H1 (cell line): Measurements from ENCODE around the gene RNF41. TPM values are rescaled to one million over a fixed set of nuclear protein-coding genes. Genes with fewer than 3 reads are reported as not detected.

Experiments used
- CTCF ChIA-PET: fragments of 300-600 bp; sonication (Branson Sonifier 250); formaldehyde crosslinking; loops from one replicate; lab custom pipeline; 2021; ENCODE audit not compliant: partially characterized antibody; lab: Charles Lee
- POLR2A ChIA-PET: fragments of 300-600 bp; sonication (Branson Sonifier 250); formaldehyde crosslinking; loops from one replicate; lab custom pipeline; 2021; ENCODE audit warnings: inconsistent platforms; ENCODE audit not compliant: partially characterized antibody; lab: Charles Lee
- DNase-seq, 2 experiments: peaks; one replicate each; pipeline versions ENCODE4 v3.0.0 to v3.0.0-alpha.2; 2010 to 2022; ENCODE audit warnings: low spot score in 2 of 2, low read depth in 1 of 2, mixed read lengths in 1 of 2
- FAIRE-seq: peaks from 2 replicates; lab custom pipeline; 2011; peaks lifted over from hg19 to GRCh38; lab: Jason Lieb, UNC
- H2AFZ ChIP-seq: 2 replicates; pipeline ENCODE4 v1.8.1; 2012; ENCODE audit warnings: low read length, inconsistent platforms
- H2AK5ac ChIP-seq: 2 replicates; pipeline ENCODE4 v1.6.1; 2013; ENCODE audit warnings: low read depth, low read length
- H2BK120ac ChIP-seq: replicated peaks from 2 replicates; pipeline ENCODE3; 2013; ENCODE audit warnings: low read depth, low read length, inconsistent platforms
- H2BK12ac ChIP-seq: 2 replicates; pipeline ENCODE4 v1.6.1; 2013; ENCODE audit warnings: low read depth, low read length
- H2BK15ac ChIP-seq: 2 replicates; pipeline ENCODE4 v1.6.1; 2013; ENCODE audit warnings: low read length
- H2BK20ac ChIP-seq: 2 replicates; pipeline ENCODE4 v1.6.1; 2013; ENCODE audit warnings: low read length
- H2BK5ac ChIP-seq: 2 replicates; pipeline ENCODE4 v1.6.1; 2013; ENCODE audit warnings: low read depth, low read length
- H3K14ac ChIP-seq: 2 replicates; pipeline ENCODE4 v1.6.1; 2013; ENCODE audit warnings: inconsistent platforms; ENCODE audit not compliant: insufficient read length
- H3K18ac ChIP-seq: 2 replicates; pipeline ENCODE4 v1.6.1; 2013; ENCODE audit warnings: low read length; ENCODE audit errors: extremely low read depth
- H3K23ac ChIP-seq: 2 replicates; pipeline ENCODE4 v1.6.1; 2013; ENCODE audit warnings: inconsistent platforms; ENCODE audit not compliant: insufficient read length
- H3K23me2 ChIP-seq: 2 replicates; pipeline ENCODE4 v1.6.1; 2013; ENCODE audit warnings: low read depth, low read length
- H3K27ac ChIP-seq: 2 replicates; pipeline ENCODE4 v1.6.1; 2011; ENCODE audit warnings: low read depth, low read length, inconsistent platforms
- H3K27me3 ChIP-seq, 4 experiments: replicated peaks in 1 of 4; 1 replicate in 1 of 4; 2 replicates in 3 of 4; pipeline versions ENCODE4 v1.6.1 to v1.8.1; 2011 to 2013; ENCODE audit warnings: low read length in 3 of 4, mild to moderate bottlenecking in 3 of 4, inconsistent platforms in 2 of 4, mixed read lengths in 2 of 4, moderate library complexity in 1 of 4; ENCODE audit not compliant: control insufficient read depth in 3 of 4, insufficient read depth in 3 of 4; ENCODE audit errors: extremely low read depth in 1 of 4
- H3K36me3 ChIP-seq, 4 experiments: 2 replicates each; pipeline versions ENCODE4 v1.6.1 to v1.8.1; 2011 to 2013; ENCODE audit warnings: mild to moderate bottlenecking in 4 of 4, low read length in 3 of 4, moderate library complexity in 2 of 4, control low read depth in 1 of 4, inconsistent platforms in 1 of 4; ENCODE audit not compliant: insufficient read depth in 4 of 4, control insufficient read depth in 2 of 4
- H3K4ac ChIP-seq: replicated peaks from 2 replicates; pipeline ENCODE3; 2013; ENCODE audit warnings: low read length, low read depth, mixed read lengths, inconsistent platforms; ENCODE audit not compliant: insufficient read length
- H3K4me1 ChIP-seq, 4 experiments: replicated peaks in 1 of 4; 1 replicate in 1 of 4; 2 replicates in 3 of 4; pipeline versions ENCODE4 v1.6.1 to v1.8.1; 2011 to 2013; ENCODE audit warnings: low read length in 3 of 4, inconsistent platforms in 2 of 4, mixed read lengths in 1 of 4; ENCODE audit not compliant: insufficient read depth in 4 of 4, control insufficient read depth in 3 of 4
- H3K4me2 ChIP-seq, 2 experiments: 2 replicates each; pipeline versions ENCODE4 v1.6.1 to v1.8.1; 2011 to 2013; ENCODE audit warnings: low read depth in 2 of 2, low read length in 2 of 2, control low read depth in 1 of 2, inconsistent platforms in 1 of 2, mild to moderate bottlenecking in 1 of 2; ENCODE audit not compliant: insufficient read depth in 1 of 2
- H3K4me3 ChIP-seq, 4 experiments: fragments of 200-600, 300-600 bp in 1 of 4; sonication (generic), shearing (Covaris generic), sonication (Bioruptor Twin) in 1 of 4; 2 replicates each; pipeline versions ENCODE4 v1.5.1 to v1.8.1; 2011 to 2016; ENCODE audit warnings: low read length in 4 of 4, low read depth in 3 of 4, control low read depth in 2 of 4, inconsistent platforms in 2 of 4, mild to moderate bottlenecking in 2 of 4, mixed read lengths in 1 of 4, moderate library complexity in 1 of 4; ENCODE audit not compliant: insufficient read depth in 2 of 4; ENCODE audit errors: extremely low read depth in 1 of 4
- H3K56ac ChIP-seq: replicated peaks from 2 replicates; pipeline ENCODE3; 2013; ENCODE audit warnings: low read depth, mild to moderate bottlenecking, mixed read lengths, low read length, inconsistent platforms; ENCODE audit not compliant: insufficient read length
- H3K79me1 ChIP-seq: 2 replicates; pipeline ENCODE4 v1.6.1; 2013; ENCODE audit warnings: low read depth, low read length, control low read depth
- H3K79me2 ChIP-seq, 2 experiments: 2 replicates each; pipeline versions ENCODE4 v1.6.1 to v1.8.1; 2012 to 2013; ENCODE audit warnings: low read length in 2 of 2, mild to moderate bottlenecking in 2 of 2, inconsistent platforms in 1 of 2; ENCODE audit not compliant: insufficient read depth in 2 of 2, control insufficient read depth in 1 of 2
- H3K9ac ChIP-seq, 4 experiments: replicated peaks in 1 of 4; 1 replicate in 1 of 4; 2 replicates in 3 of 4; pipeline versions ENCODE4 v1.6.1 to v1.8.1; 2011 to 2013; ENCODE audit warnings: low read depth in 3 of 4, low read length in 3 of 4, control low read depth in 2 of 4, mild to moderate bottlenecking in 2 of 4, moderate library complexity in 2 of 4, inconsistent platforms in 1 of 4; ENCODE audit errors: extremely low read depth in 1 of 4
- H3K9me3 ChIP-seq, 2 experiments: 2 replicates each; pipeline versions ENCODE4 v1.6.1 to v1.8.1; 2012 to 2013; ENCODE audit warnings: mild to moderate bottlenecking in 2 of 2, moderate library complexity in 2 of 2, control low read depth in 1 of 2, inconsistent platforms in 1 of 2, low read depth in 1 of 2, low read length in 1 of 2, mixed read lengths in 1 of 2; ENCODE audit not compliant: insufficient read depth in 2 of 2
- H4K20me1 ChIP-seq, 2 experiments: replicated peaks in 1 of 2; 2 replicates each; pipeline versions ENCODE3 to v1.8.1; 2011 to 2013; ENCODE audit warnings: inconsistent platforms in 2 of 2, low read length in 2 of 2, mild to moderate bottlenecking in 1 of 2; ENCODE audit not compliant: insufficient read depth in 2 of 2, control insufficient read depth in 1 of 2
- H4K5ac ChIP-seq: 2 replicates; pipeline ENCODE4 v1.6.1; 2013; ENCODE audit warnings: low read length, low read depth, mixed read lengths, inconsistent platforms; ENCODE audit not compliant: insufficient read length
- H4K8ac ChIP-seq: 2 replicates; pipeline ENCODE4 v1.8.0; 2013; ENCODE audit warnings: mild to moderate bottlenecking, moderate library complexity, low read length, inconsistent platforms; ENCODE audit not compliant: insufficient read depth; ENCODE audit errors: extremely low read depth
- H4K91ac ChIP-seq: replicated peaks from 2 replicates; pipeline ENCODE3; 2013; ENCODE audit warnings: low read length, mixed read lengths, inconsistent platforms; ENCODE audit not compliant: insufficient read length
- CTBP2 ChIP-seq: IDR thresholded peaks from 2 replicates; pipeline ENCODE4 v1.7.0; 2011; ENCODE audit warnings: borderline replicate concordance, mild to moderate bottlenecking, moderate library complexity, mixed read lengths, low read length; ENCODE audit not compliant: insufficient read depth, insufficient read length
- EZH2 ChIP-seq: fragments of 200-600 bp; sonication (generic); IDR thresholded peaks from 2 replicates; pipeline ENCODE4 v1.7.1; 2012; ENCODE audit warnings: low read depth, mild to moderate bottlenecking, moderate library complexity, low read length, inconsistent platforms; ENCODE audit not compliant: severe bottlenecking
- FOSL1 ChIP-seq: IDR thresholded peaks from 2 replicates; pipeline ENCODE4 v1.6.1; 2011; ENCODE audit warnings: mild to moderate bottlenecking, low read depth, low read length, moderate library complexity; ENCODE audit not compliant: insufficient read depth
- JUND ChIP-seq: IDR thresholded peaks from 2 replicates; pipeline ENCODE4 v1.6.1; 2011; ENCODE audit warnings: mild to moderate bottlenecking, improper control_type of control experiment, low read length
- SIX5 ChIP-seq: IDR thresholded peaks from 2 replicates; pipeline ENCODE4 v1.6.1; 2011; ENCODE audit warnings: mild to moderate bottlenecking, low read depth, low read length
- ZNF274 ChIP-seq: IDR thresholded peaks from 2 replicates; pipeline ENCODE4 v1.7.0; 2012; ENCODE audit warnings: low read length, borderline replicate concordance; ENCODE audit errors: extremely low read depth
- WGBS, 2 experiments: shearing (Covaris generic) in 1 of 2; methylation state at CpG; one replicate each; pipeline versions ENCODE4 v1.1.6 to v1.1.7; 2013 to 2015; ENCODE audit warnings: low lambda C conversion rate in 2 of 2, mixed read lengths in 2 of 2, inconsistent platforms in 1 of 2, low coverage in 1 of 2, missing lambda C conversion rate in 1 of 2; ENCODE audit not compliant: insufficient replicate concordance in 2 of 2, insufficient coverage in 1 of 2, insufficient read length in 1 of 2; ENCODE audit errors: extremely low coverage in 1 of 2, missing lambda C conversion rate in 1 of 2; 5-methylcytosine and 5-hydroxymethylcytosine counted together
- polyA plus RNA-seq, 7 experiments: library from polyadenylated mRNA; depleted of rRNA in 3 of 7; stranded (reverse) in 5 of 7; unstranded in 2 of 7; fragments of >200 nt in 5 of 7; fragments of 200-250 nt in 2 of 7; gene quantifications; 1 replicate in 5 of 7; 2 replicates in 1 of 7; 4 replicates in 1 of 7; pipeline versions ENCODE4 v1.2.1 to v1.2.3, GENCODE V29; 2011 to 2013; ENCODE audit warnings: missing spikeins in 2 of 7, mixed read lengths in 2 of 7
- total RNA-seq: library from RNA; stranded (reverse); fragmentation: NEBNext Ultra II Directional; extraction: Animal tissue kit (Norgen Biotek cat#: 25700); gene quantifications from 2 replicates; pipeline ENCODE4 v1.2.1, GENCODE V29; 2021

The RNF41 gene
- total and polyA plus RNA-seq, 2 of the 8 experiments (the other 6 are each of a cell fraction or from before 2014, with no cell fraction given) = 55.5 to 98.6 TPM

- Histone ChIP-seq H3K9ac (no peak overlapping the region), H2BK5ac (no peak overlapping the region), H2BK15ac (no peak overlapping the region), H3K27ac (no peak overlapping the region), H3K4me1 (no peaks in the 10 kb centered on the region), H3K23me2 (no peaks in the 10 kb centered on the region), H2BK120ac (no peak overlapping the region), H2BK20ac (no peak overlapping the region), H3K36me3 (peaks cover 23 to 74% (median 55%) of the 10 kb centered on the region in 4 experiments), H3K4me2 (no peak overlapping the region), H3K4me3 (no peak overlapping the region), H2AK5ac (no peak overlapping the region), H3K56ac (no peak overlapping the region), H3K4ac (no peak overlapping the region), H3K18ac (no peak overlapping the region), H3K14ac (no peak overlapping the region), H3K79me2 (no peaks in the 10 kb centered on the region), H3K23ac (no peak overlapping the region), H3K27me3 (no peaks in the 10 kb centered on the region), H4K20me1 (peaks cover 0 to 3% of the 10 kb centered on the region in 2 experiments), H4K5ac (no peak overlapping the region), H2AFZ (no peak overlapping the region), H3K9me3 (no peaks in the 10 kb centered on the region), H4K8ac (no peak overlapping the region), H4K91ac (no peak overlapping the region), H3K79me1 (no peaks in the 10 kb centered on the region), H2BK12ac (no peak overlapping the region)
- CTCF ChIA-PET = interaction anchor here (1.3 to 4.5 kb wide), 2 partner anchors 11 to 13 kb away, joined by 3 to 33 read pairs; partner anchors contain the start of gene ANKRD52
- FAIRE-seq (no peak), DNase-seq (no peak)
- WGBS, 2 experiments = 96% methylated on average over 13 of the region's 14 CpGs; no CpG with 5 or more reads in 1 of the 2 experiments
- POLR2A ChIA-PET = interaction anchor here (1.0 to 5.6 kb wide), 4 partner anchors 9 to 13 kb away, joined by 3 to 21 read pairs (median 6); partner anchors contain the start of gene ANKRD52
- no peak for TF ChIP-seq SIX5
- no peak for TF ChIP-seq CTBP2
- no peak for TF ChIP-seq EZH2
- TF ChIP-seq FOSL1 = no peak
- TF ChIP-seq JUND = no peak
- no peak for TF ChIP-seq ZNF274
Observed at GRCh38 chr12:56244494-56244893, 22.8 kb upstream of the RNF41 start.
